IPS-NIHi7 (cell line): Measurements from ENCODE around the gene PALLD.

Source experiments
- DNase-seq: peaks from one replicate; pipeline ENCODE4 v3.0.0; 2012; ENCODE audit warnings: mixed read lengths; ENCODE audit errors: extremely low spot score

Gene PALLD

DNA sequence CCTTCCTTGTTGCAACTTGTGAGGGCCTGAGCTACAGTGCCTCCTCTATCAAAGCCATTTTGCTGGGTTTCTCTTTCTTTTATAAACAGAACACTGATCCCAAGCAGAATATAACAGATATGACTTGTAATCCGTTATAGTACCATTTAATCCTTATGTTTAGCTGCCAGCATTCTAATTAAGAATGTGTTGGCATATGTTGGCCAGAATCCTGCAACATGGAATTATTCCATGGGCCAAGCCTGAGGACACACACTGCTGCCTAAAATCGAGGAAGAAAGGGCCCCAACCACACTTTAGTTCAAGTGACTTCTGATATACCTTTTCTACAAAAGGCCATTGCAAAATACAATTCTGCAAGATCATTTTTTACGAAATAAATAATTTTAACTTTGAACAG lies 28.0 kb downstream of the PALLD start:
- no peak for DNase-seq

DNA sequence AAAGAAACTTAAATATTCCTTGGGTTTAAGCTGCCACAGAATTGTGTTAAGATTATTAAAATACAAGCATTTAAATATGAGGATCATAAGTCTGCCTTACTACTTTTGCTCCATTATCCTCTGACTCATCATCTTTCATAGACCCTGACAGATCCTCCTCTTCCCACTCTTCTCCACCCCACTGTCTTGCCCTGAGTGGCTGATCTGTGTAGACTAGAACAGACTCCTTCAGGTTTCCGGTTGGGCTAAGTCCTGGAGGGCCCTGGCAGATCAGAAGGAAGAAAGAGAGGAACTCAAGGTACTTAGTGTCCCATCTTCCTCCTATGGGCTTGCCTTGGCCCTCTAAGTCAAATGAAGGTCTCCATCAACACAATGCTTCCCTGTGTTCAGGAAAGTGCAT lies 30.7 kb downstream of the PALLD start:
- DNase-seq = no peak

DNA sequence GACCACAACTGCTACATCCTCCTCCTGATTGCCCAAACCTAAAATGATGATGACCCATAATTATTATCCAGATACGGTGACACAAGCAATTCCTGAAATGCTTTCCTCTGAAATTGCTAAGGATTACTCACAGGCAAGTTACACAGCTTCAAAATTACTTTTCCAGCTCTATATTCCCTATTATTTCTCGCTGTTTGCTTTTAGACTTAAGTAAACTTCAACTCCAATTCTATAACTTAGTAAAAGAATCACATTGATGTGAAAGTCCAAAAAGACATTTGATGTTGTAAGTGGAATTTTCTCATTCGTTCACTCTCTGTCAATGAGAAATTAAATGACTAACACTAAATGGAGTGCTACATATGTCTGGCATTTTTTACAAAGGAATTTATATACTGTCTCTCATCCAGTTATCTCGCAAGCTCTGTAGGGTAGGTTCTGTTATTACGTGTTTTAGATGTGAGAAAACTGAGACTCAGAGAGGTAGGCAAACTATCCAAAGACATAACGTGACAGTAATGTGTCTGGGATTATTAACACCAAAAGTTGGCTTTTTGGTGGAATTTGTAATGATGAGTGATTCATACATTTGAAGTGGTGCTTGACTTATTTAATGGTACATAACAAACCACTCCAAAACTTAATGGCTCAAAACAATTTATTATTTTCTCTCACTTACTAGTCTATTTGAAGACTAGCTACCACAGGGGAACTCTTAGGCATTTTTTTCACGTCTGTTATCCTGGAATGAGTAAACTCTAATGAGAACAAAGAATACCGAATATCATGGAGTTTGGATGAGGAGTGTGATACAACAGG lies 31.5 kb downstream of the PALLD start:
- no peak for DNase-seq

DNA sequence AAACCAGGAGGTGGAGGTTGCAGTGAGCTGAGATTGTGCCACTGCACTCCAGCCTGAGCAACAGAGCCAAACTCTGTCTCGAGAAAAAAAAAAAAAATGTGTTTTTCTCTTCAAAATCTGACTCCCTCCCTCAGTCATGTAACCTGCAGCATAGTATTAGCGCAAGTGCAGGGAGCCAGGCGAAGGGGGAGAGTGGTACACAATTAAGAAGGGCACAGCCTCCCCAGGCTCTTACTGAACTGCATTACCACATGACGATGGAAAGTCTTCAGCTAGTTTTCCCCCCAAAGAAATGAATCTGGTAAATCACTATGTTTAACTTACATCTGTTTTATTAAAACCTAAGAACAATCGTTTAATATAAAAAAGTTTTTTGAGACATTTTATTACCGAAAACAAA lies 32.4 kb downstream of the PALLD start:
- no peak for DNase-seq

DNA sequence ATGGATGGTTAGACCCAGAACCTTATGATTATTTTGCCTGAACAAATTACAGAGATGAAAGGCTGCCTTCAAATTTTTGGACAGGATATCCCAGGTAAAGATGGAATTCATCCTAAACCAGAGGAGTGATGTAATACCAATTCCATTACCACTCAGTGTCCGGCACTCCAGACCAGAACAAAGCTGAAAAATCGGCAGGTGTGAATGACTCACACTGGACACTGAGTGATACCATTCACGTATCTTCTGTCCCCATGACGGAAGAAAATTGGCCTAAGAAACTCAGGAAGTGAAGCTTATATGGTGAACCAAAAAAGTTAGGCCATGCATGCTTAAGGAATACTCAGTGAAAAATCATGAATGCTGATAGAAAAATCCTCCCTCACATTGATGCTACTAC lies 34.5 kb downstream of the PALLD start:
- DNase-seq = no peak

DNA sequence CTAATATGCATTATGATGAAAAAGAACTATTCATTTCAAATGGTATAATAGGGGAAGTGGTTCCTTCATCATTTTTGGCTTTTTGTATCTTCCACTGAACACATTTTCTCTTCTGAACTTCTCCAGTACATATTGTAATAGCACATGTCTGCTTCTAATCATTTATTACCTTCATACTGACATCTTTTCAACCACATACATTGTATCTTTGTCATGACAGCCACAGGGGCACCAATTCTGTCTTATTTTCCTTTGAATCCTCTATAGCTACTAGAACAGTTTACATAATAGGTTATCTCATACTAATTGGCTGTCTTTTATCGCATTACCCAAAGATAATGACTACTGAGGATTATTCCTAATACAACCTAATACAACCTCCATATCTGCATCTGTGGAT lies 37.7 kb downstream of the PALLD start:
- no peak for DNase-seq

DNA sequence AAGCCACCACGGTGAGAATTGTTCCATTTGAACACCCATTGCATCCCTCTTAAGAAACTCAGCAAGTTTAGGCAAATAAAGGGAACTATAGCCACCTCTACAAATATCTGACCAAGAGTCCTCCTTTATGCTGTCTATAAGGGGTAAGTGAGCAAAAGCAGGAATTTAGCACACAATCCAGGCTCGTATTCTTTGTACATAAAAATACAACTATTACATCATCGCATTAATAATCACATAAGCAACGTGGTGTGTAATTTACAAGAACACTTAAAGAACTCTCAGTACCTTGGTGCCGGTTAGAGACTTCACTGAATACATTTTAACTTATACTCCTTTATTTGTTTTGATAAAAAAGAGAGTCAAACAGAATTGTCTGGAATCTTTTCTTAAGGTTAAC lies 38.8 kb downstream of the PALLD start:
- DNase-seq = no peak

DNA sequence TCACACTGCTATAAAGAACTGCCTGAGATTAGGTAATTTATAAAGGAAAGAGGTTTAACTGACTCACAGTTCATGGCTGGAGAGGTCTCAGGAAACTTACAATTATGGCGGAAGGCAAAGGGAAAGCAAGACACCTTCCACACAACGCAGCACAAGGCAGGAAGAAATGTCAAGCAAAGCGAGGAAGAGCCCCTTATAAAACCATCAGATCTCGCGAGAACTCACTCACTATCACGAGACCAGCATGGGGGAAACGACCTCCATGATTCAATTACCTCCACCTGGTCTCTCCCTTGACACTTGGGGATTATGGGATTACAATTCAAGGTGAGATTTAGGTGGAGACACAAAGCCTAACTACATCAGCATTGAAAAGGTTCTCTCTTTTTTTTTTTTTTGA lies 39.6 kb downstream of the PALLD start:
- DNase-seq = no peak

DNA sequence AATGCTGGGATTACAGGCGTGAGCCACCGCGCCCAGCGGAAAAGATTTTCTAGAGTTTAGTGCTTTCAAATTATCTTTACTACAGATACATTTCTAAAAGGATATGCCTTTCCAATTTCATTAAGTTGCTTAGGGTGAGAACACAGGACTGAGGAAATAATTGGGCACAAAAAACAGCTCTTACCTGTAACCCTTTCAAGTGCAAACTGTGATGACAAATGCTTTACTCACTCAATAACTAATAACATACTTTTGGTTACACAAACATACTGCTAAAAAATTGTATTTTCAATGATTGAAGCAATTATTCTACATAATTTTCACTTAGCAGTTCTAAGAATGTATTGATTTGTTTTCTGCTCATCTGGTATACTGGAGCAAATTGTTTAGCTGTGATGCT lies 40.2 kb downstream of the PALLD start:
- DNase-seq = no peak

DNA sequence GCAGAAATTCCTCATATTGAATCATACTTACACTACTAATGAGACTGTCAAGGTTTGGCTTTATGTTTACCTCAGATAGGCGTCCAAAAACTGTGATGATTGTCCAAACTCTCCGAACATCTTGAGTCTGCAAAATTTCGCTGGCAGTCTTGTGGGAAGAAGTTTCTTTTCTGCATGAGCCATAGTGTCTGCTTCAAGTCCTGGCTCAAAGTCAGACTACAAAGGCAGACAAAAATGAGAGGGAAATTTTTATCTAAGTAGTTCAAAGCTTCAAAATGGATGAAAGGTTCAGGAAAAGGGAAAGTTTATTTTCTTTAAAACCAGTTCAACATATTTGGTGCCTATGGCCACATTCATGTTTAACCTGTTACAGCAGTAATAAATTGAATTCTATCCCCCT lies 40.7 kb downstream of the PALLD start:
- no peak for DNase-seq

DNA sequence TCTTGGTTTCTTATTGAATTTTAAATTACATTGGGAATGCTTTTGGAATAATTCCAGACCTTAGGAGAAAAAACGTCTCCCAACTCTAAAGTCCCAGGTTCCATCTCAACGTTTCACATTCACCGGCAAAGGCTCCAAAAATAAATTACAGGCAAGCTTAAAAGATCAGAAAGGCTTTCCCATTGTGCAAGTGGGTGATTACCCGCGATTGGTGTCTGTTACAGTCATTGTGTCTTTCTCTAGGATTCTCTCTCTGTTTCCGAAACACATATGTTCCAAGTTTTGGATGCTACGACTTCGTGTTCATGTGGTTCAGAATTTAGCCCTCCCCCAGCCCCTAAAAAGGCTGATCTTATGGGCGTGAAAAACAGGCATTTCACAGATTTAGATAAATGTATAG lies 41.8 kb downstream of the PALLD start:
- no peak for DNase-seq

DNA sequence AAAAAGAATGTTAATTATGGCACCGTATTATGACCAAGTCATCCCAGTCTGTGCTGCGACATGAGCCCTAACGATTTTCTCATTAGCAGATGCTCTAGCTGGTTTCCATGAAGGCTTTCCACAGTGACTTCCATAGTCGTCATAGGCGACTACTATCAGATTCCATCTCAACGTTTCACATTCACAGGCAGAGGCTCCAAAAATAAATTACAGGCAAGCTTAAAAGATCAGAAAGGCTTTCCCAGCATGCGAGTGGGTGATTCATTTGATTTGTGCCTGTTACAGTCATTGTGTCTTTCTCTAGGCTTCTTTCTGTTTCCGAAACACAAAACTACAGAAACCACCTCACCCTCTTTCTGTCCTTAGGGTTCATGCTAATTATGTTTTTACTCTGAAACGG lies 43.2 kb downstream of the PALLD start:
- DNase-seq = no peak

DNA sequence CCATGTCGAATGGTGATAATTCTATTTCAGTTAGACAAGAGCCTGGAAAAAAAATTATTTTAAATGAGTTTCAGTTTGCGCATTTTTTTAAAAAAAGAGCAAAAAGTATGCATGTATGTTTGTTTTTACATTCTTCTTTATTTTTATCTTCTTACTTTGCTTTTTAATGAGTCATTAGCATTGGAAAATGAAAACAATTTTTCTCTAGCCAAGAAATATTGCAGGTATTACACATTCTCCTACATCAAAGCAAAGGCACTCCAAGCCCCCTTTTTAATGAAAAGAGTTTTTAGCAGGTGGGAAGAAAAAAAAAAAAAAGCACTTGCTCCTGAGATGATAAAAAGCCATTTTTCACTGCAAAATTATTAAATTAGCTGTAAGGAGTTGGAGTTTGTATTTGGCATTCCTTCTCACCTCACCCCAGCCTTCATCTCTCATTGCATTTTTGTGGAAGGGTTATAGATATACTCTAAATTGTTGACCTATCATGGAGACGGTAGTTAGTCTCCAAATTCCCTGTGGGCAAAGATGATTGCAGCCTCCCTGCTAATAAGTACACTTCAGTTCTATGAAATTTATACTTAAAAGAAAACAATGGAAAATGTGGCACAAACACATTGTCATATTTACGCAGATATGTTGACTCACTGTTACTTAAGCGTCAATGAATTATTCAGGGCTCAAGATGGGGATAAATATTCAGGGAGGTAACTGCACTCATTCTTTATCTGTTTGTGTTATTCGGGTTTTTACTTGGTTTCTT lies 43.8 kb downstream of the PALLD start:
- DNase-seq = no peak

DNA sequence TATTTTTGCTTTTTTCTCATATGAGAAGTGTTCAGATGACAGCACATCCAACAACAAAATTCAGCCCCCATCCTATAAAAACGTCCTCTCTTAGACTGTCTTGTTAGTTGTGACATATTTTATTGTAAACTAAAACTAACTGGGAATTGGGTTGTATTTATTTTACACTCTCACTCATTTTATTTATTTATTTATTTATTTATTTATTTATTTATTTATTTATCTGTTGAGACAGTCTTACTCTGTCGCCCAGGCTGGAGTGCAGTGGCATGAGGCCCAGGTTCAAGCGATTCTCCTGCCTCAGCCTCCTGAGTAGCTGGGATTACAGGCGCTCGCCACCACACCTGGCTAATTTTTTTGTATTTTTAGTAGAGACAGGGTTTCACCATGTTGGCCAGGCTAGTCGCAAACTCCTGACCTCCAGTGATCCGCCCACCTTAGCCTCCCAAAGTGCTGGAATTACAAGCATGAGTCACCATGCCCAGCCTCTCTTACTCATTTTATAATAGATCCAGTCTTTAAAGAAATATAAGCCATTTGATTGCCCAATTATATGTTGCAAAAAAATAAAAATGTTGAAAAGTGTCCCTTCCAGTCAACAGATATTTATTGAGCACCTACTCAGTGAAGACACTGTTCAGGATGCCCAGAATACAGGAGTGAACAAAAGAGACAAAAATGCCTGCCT lies 44.6 kb downstream of the PALLD start:
- DNase-seq = no peak

DNA sequence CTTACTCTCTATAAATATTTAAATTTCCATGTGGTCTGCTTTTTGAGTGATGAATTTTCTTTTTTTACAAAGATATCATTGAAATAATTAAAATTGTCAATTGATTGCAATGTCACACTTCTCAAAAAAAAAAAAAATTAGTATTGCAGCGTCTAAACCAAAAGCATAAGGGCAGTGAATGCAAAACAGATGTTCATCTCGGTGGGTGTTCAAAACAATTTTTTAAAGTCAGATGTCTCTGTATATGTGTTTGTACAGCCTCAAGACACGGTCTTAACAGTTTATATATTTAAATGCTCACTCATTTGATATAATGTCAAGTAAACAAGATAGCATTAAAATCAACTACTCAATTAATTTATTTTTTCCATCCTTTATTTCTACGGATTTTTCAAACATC lies 52.3 kb downstream of the PALLD start:
- DNase-seq = no peak

DNA sequence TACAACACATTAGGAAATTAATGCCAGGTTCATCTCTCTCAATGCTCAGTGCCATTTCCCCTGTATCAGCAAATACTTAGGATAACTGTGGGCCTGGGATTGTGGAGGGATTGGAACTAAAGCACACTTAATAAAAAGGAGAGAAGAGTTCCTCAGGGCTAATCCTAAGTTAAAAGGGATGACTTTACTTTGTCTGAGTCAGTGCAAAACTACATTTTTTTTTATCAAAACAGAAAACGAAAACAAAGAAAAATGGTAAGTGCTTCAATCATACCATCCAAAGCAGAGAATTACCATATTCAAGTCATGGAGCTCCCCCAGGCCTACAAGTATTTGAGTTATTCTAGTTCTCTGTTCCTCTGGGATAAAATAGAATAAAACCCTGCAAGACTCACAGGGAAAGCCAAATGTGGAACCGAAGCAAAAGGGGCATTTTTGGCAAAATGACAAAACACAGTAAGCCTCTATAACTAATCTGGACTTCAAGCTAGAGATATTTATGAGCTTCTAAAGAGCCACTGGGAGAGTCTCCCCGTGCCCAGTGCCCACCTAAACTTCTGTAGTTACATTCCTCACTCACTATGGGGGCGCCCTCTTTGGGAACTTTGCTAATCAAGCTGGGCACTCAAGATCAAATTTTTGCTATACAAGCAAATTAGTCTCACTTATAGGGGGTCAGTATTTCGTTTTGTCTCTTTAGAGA lies 53.4 kb downstream of the PALLD start:
- no peak for DNase-seq

DNA sequence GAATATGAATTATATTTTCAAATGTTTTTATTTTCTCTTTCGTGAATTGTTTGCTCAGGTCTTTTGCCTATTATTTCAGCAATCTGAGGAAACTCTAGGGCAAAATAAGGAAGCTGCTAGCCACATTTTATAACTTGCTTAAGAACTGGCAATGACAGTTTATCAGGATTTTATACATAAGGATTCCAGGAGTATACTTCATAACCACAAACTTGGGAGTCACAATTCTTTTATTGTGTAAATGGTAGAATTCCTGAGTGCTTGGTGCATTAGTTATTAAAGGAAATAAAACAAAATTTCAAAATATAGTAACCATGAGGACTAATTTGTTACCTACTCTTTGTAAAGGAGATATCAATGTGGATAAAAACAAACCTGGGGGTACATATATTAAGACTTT lies 54.4 kb downstream of the PALLD start:
- DNase-seq = no peak

DNA sequence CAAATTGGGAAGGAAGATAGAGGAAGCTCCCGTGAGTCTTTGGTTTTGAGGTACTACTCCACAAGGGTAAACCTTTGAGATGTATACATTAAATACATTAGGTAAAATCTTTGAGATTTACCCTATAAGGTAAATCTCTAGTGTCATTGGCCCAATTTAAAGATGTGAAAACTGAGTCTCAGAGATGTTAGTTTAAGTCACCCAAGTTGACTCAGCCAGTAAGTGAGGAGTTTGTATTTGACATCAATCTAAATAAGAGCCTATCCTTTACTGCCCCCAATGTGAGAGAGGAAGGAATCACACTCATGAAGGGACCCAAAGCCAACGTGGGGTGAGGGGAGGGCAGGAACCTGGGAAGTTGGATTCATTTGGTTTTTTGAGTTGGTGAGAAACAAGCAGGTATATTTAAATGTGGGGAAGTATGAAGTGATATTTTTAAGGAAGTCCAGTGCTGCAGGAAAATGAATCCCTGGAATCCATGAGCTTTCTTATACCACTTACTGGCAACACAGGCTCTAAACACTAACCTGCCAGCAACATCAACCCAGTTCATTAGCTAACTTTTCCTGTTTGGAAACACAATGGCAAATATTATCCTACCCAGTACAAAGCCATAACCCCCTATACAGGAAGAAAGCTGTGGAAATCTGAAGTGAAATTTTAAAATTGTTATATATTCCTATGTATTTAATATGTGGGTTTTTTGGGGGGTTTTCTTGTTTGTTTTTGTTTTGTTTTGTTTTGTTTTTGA lies 55.3 kb downstream of the PALLD start:
- peak; percentile 41 for DNase-seq

DNA sequence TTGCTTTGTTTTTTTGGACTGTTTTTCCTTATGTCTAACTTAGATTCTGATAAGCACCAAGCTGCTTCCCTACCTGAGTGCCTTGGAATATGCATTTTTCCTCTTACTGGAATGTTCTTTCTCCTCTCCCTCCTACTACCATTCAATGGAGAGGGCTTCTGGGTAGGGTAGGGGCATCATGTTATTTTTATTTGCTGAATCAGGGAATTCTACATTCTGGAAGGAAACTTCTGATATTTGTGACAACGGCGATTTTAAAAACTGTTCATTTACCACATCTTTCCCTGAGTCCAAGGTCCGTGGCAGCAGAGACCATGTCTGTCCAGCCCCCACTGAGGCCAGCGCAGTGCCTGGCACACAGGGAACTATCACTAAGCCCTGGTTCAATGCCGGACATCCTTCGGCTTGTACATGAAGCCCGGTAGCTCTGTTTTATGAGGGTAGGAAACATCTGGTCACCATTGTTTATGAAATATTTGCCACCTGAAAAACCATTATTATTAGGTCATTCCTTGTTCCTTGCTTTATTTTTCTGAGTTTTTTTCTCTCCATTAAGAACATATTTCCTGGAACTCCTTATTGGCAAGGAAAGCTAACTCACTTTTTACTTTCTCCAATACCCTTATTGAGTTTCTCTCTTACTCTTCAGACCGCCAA lies 57.0 kb downstream of the PALLD start:
- DNase-seq = no peak

DNA sequence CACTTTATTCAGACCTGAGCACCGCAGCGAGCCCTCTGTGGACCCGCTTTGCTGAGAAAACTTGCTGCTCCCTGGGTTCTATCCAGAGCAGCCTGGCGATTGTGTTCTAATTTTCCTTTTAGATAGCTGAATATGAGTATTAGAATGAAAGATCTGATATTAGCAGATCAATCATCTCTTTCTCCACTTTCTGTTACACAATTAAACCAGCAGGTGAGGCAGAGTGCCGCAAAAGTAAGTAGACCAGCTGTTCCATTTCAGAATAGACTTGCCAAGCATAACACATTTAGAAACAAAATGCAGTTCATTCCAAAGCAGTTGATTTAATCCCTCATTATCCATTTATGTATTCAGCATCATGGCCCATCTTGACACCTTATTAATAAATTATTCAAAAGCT lies 58.6 kb downstream of the PALLD start:
- no peak for DNase-seq

DNA sequence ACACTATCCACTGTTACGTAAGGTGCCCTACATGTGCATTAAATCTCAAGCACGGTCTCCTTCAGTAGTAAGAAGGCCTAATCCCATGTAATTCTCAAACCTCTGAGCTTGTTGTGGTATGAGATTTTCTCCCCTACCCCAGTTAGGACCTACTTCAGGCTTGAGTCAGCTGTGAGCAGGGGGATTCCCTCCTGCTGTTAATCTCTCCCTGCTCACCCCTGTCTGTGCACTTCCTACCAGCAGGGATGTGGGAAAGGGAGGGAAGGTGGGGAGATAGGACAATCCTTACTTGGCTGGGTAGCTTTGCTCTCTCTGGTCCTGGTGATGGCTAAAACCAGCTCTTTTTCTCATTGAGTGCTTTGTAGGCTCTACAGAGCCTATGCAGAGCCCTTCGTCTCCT lies 60.8 kb downstream of the PALLD start:
- DNase-seq = no peak
